Kidney epithelial cell (primary cell): Measurements from ENCODE around the gene TUBA4B. TPM values are rescaled to one million over a fixed set of nuclear protein-coding genes. Genes with fewer than 3 reads are reported as not detected.
A peak's percentile ranks its signal among the peaks of the same experiment; 100 is the strongest.

Experiments
- DNase-seq: peaks from one replicate; pipeline ENCODE4 v3.0.0-alpha.2; 2010; ENCODE audit warnings: low read depth
- H3K27me3 ChIP-seq: 2 replicates; pipeline ENCODE4 v1.6.0; 2011; ENCODE audit warnings: low read length; ENCODE audit not compliant: control insufficient read depth, insufficient read depth
- H3K36me3 ChIP-seq: 2 replicates; pipeline ENCODE4 v1.5.1; 2011; ENCODE audit warnings: low read length; ENCODE audit not compliant: control insufficient read depth, insufficient read depth
- H3K4me3 ChIP-seq: 2 replicates; pipeline ENCODE4 v1.5.1; 2011; ENCODE audit warnings: low read depth, mild to moderate bottlenecking, control low read depth, low read length
- total RNA-seq: library from RNA; depleted of rRNA; stranded (reverse); fragments of >200 nt; gene quantifications from 2 replicates; pipeline ENCODE4 v1.2.3, GENCODE V29; 2015
- TF ChIP-seq, protein P1 (sequence below): IDR thresholded peaks from 2 replicates; pipeline ENCODE4 v1.5.1; 2011; ENCODE audit warnings: mild to moderate bottlenecking, moderate library complexity, low read length, control low read depth, inconsistent platforms; ENCODE audit not compliant: insufficient read depth, poor library complexity, severe bottlenecking

TUBA4B gene
- total RNA-seq, 1 donor from 2014 or later = not detected

DNA sequence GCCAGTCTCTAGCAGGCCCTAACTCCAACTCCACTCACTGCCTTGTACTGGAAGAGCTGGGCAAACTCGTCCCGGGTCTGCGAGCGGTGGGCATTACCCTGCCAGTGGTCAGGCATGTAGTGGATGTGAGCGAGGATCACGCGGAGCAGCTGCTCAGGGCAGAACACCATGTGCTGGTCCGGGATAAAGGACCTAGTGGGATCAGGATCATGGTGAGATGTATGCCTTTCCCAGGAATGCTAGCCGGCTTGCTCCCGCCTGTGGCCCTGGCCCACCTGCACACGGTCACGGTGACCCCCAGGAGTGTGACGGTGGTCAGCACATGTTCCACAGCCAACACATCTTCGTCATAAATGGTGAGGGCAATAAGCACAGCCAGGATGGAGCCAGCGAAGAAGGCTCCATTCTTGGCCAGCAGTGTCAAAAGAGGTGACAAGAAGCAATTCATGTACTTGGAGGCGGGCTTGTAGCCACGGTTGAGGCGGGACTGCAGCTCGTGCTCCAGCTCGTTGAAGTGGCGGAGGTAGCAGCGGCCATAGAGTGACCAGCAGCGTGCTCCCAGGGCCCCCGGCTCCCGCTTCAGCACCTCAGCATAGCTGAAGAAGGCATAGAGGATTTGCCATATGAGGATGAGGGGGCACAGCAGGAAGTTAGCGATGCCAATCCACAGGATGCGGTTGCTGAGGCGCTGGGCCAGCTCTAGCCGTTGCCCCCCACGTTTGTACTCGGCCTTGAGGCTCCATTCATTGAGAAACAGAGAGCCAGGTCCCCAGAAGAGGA, 29.0 kb upstream of the TUBA4B start:
- H3K27me3 ChIP-seq = no peaks in the 10 kb centered on the region
- H3K36me3 ChIP-seq = no peaks in the 10 kb centered on the region
- no peak overlapping the region for H3K4me3 ChIP-seq
- DNase-seq = no peak
- TF ChIP-seq, protein P1, sequence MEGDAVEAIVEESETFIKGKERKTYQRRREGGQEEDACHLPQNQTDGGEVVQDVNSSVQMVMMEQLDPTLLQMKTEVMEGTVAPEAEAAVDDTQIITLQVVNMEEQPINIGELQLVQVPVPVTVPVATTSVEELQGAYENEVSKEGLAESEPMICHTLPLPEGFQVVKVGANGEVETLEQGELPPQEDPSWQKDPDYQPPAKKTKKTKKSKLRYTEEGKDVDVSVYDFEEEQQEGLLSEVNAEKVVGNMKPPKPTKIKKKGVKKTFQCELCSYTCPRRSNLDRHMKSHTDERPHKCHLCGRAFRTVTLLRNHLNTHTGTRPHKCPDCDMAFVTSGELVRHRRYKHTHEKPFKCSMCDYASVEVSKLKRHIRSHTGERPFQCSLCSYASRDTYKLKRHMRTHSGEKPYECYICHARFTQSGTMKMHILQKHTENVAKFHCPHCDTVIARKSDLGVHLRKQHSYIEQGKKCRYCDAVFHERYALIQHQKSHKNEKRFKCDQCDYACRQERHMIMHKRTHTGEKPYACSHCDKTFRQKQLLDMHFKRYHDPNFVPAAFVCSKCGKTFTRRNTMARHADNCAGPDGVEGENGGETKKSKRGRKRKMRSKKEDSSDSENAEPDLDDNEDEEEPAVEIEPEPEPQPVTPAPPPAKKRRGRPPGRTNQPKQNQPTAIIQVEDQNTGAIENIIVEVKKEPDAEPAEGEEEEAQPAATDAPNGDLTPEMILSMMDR = no peak

DNA sequence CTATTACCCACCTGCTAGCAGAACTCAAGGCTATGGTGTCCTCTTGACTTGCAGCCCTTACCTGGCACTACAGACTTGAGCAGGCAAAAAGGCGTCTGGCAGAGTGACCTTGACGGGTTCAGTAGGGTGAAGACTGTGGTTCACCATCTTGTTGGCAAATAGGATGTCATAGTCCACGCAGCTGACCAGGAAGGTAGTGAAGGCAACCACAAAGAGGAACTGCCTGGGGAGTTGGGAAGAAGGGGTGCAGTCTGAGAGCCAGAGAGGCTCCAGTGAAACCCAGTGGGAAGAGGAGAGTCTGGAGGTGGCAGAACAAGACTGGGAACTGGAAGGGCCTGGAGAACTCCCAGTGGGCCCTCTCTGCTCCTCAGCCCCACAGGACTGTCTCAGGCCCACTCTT, 27.7 kb upstream of the TUBA4B start:
- no peaks in the 10 kb centered on the region for H3K27me3 ChIP-seq
- H3K36me3 ChIP-seq = no peaks in the 10 kb centered on the region
- no peak for DNase-seq
- H3K4me3 ChIP-seq = no peak overlapping the region
- TF ChIP-seq, protein P1 = no peak

DNA sequence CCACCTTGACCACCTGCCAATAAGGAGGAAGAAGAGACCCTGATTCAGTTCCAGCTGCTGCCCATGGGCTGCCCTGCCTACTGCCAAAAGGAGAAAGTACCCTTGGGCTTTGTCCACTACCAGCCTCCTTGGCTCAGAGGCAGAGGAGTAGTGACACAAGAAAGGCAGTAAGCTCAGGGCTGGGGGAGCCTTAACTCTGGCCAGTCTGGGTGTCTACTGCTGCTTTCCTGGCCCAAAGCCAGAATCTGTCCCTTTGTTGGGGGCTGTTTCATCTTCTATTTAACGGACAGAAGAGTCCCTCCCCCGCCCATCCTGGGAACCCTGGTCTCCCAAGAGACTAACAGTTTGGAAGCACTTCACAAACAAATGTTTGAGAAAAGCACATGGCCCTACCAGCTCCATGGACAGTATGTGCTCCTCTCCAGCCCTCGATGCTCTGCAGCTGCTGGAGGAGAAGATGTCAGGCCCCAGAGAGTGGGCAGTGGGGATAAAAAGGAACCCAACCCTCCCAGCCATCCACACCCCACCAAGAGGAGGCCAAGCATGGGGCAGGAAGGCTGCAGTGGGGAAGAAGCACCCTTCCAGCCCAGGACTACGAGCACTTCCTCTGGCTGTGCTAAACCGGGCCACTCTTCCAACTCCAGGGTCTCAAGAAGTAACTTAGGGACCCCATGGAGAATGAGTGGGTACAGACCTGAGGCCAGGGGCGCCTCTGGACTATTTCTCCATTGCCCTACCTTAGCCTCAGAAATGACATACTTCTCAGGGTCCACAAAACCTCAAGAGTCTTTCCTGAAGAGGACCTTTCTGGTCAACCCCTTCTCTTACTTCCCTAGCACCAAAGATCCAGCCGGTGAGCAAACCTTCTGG, 24.8 kb upstream of the TUBA4B start:
- no peak for DNase-seq
- Histone ChIP-seq H3K36me3 (no peaks in the 10 kb centered on the region), H3K4me3 (peak overlapping the region; percentile 71), H3K27me3 (no peaks in the 10 kb centered on the region)
- TF ChIP-seq, protein P1 = no peak

GRCh38 chr2:219228911-219229304, 24.1 kb upstream of the TUBA4B start:
- Histone ChIP-seq H3K27me3 (no peaks in the 10 kb centered on the region), H3K36me3 (no peaks in the 10 kb centered on the region), H3K4me3 (peak overlapping the region; percentile 71)
- no peak for DNase-seq
- TF ChIP-seq, protein P1 = no peak

DNA sequence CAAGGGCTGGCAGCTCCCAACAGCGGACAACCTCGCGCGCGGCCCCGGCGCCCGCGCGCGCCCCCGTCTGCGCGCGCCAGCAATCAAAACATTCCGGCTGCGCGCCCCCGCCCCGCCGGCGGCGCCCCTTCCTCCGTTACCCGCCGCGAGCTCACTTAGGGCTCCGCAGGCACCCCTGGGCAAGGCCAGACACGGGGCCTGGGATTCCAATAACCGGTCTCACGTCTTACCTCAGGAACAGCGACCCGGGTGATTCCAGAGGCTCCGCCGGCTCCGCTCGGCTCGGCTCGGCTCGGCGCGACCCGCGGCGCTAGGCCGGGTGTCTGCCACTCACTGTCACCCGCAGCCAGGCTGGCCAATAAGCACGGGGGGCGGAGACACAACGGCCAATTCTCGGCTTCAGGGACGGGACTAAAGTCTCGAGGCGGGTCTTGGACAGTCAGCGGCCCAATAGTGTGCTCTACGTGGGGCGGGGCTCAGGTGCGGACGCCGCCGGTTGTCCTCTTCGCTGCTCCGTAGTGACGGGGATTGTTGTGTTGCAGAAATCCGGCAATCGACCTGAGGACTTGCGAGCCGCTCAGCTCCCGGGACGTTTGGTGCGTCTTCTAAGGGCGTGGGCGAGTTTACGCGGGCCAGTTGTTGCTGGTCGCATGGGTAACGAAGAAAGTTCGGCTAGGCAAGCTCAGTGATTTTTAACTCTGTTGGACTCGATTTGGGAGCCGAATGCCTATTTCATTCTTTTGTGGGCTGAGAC, 23.6 kb upstream of the TUBA4B start, which contains the start of the genes ANKZF1 and ATG9A:
Gene ANKZF1 (plus strand): TSS at position 502 of the 754 bp plus-strand sequence. CDS start 452 bp downstream, outside the sequence.
Gene ATG9A (minus strand): TSS at position 332 of the 754 bp plus-strand sequence. CDS start 1,612 bp downstream, outside the sequence.
- Histone ChIP-seq H3K27me3 (no peaks in the 10 kb centered on the region), H3K36me3 (peaks cover 1% of the 10 kb centered on the region), H3K4me3 (peak within 1 kb of the TSS; percentile 71)
- TF ChIP-seq, protein P1 = no peak
- DNase-seq = peak; percentile 94
